Adipocyte (in vitro differentiated cells): ENCODE data around the gene NSG1.

Source experiments
- DNase-seq: peaks from one replicate; pipeline ENCODE4 v3.0.0-alpha.2; 2015; ENCODE audit warnings: low read depth
- H3K27me3 ChIP-seq: replicated peaks from 2 replicates; pipeline ENCODE4 v1.7.0; 2013; ENCODE audit warnings: mild to moderate bottlenecking, low read length, moderate library complexity; ENCODE audit not compliant: control insufficient read depth, insufficient read depth
- H3K36me3 ChIP-seq: 2 replicates; pipeline ENCODE4 v1.7.0; 2013; ENCODE audit warnings: low read length, mild to moderate bottlenecking, moderate library complexity; ENCODE audit not compliant: control insufficient read depth, insufficient read depth, severe bottlenecking
- H3K4me1 ChIP-seq: 2 replicates; pipeline ENCODE4 v1.7.0; 2013; ENCODE audit warnings: mild to moderate bottlenecking, low read length, moderate library complexity; ENCODE audit not compliant: control insufficient read depth, insufficient read depth
- H3K4me3 ChIP-seq: 2 replicates; pipeline ENCODE4 v1.7.0; 2013; ENCODE audit warnings: mild to moderate bottlenecking, low read length, moderate library complexity
- H3K9ac ChIP-seq: 2 replicates; pipeline ENCODE4 v1.7.0; 2013; ENCODE audit warnings: mild to moderate bottlenecking, low read length, moderate library complexity
- H3K9me3 ChIP-seq: 2 replicates; pipeline ENCODE4 v1.7.0; 2013; ENCODE audit warnings: mild to moderate bottlenecking, low read length, moderate library complexity; ENCODE audit not compliant: control insufficient read depth

NSG1 gene

GRCh38 chr4:4402966-4403365, 16.1 kb downstream of the NSG1 start:
- Histone ChIP-seq H3K4me1 (peaks cover 3% of the 10 kb centered on the region), H3K36me3 (no peaks in the 10 kb centered on the region), H3K9me3 (peaks cover 16% of the 10 kb centered on the region), H3K4me3 (no peak overlapping the region), H3K27me3 (peaks cover 81% of the 10 kb centered on the region), H3K9ac (no peak overlapping the region)
- no peak for DNase-seq

- no peak overlapping the region for H3K9ac ChIP-seq
- H3K27me3 ChIP-seq = peaks cover 70% of the 10 kb centered on the region
- H3K4me1 ChIP-seq = peaks cover 3% of the 10 kb centered on the region
- H3K9me3 ChIP-seq = peaks cover 2% of the 10 kb centered on the region
- H3K36me3 ChIP-seq = no peaks in the 10 kb centered on the region
- no peak for DNase-seq
- no peak overlapping the region for H3K4me3 ChIP-seq
Observed at GRCh38 chr4:4405358-4405962, 18.6 kb downstream of the NSG1 start.

GRCh38 chr4:4406455-4407298, 19.8 kb downstream of the NSG1 start:
- Histone ChIP-seq H3K9ac (no peak overlapping the region), H3K9me3 (no peaks in the 10 kb centered on the region), H3K27me3 (peaks cover 58% of the 10 kb centered on the region), H3K4me1 (peaks cover 3% of the 10 kb centered on the region), H3K4me3 (no peak overlapping the region), H3K36me3 (no peaks in the 10 kb centered on the region)
- no peak for DNase-seq

GRCh38 chr4:4407299-4408131, 20.6 kb downstream of the NSG1 start:
- Histone ChIP-seq H3K4me1 (peaks cover 3% of the 10 kb centered on the region), H3K9ac (no peak overlapping the region), H3K36me3 (no peaks in the 10 kb centered on the region), H3K9me3 (no peaks in the 10 kb centered on the region), H3K27me3 (peaks cover 57% of the 10 kb centered on the region), H3K4me3 (no peak overlapping the region)
- DNase-seq = no peak

- no peaks in the 10 kb centered on the region for H3K4me1 ChIP-seq
- no peak overlapping the region for H3K4me3 ChIP-seq
- H3K36me3 ChIP-seq = no peaks in the 10 kb centered on the region
- no peak for DNase-seq
- peaks cover 51% of the 10 kb centered on the region for H3K27me3 ChIP-seq
- no peaks in the 10 kb centered on the region for H3K9me3 ChIP-seq
- H3K9ac ChIP-seq = no peak overlapping the region
Observed at GRCh38 chr4:4408132-4408523, 21.2 kb downstream of the NSG1 start.

- Histone ChIP-seq H3K4me1 (no peaks in the 10 kb centered on the region), H3K27me3 (peaks cover 44% of the 10 kb centered on the region), H3K36me3 (no peaks in the 10 kb centered on the region), H3K9ac (no peak overlapping the region), H3K4me3 (no peak overlapping the region), H3K9me3 (no peaks in the 10 kb centered on the region)
- no peak for DNase-seq
Observed at GRCh38 chr4:4408576-4409335, 21.9 kb downstream of the NSG1 start.

- Histone ChIP-seq H3K36me3 (no peaks in the 10 kb centered on the region), H3K27me3 (peaks cover 36% of the 10 kb centered on the region), H3K9me3 (no peaks in the 10 kb centered on the region), H3K9ac (no peak overlapping the region), H3K4me3 (no peak overlapping the region), H3K4me1 (no peaks in the 10 kb centered on the region)
- no peak for DNase-seq
Observed at GRCh38 chr4:4409416-4410115, 22.7 kb downstream of the NSG1 start.

- Histone ChIP-seq H3K9ac (no peak overlapping the region), H3K4me3 (no peak overlapping the region), H3K36me3 (no peaks in the 10 kb centered on the region), H3K4me1 (no peaks in the 10 kb centered on the region), H3K9me3 (no peaks in the 10 kb centered on the region), H3K27me3 (peaks cover 29% of the 10 kb centered on the region)
- DNase-seq = no peak
Observed at GRCh38 chr4:4410271-4410670, 23.4 kb downstream of the NSG1 start.

- H3K36me3 ChIP-seq = peaks cover 6% of the 10 kb centered on the region
- H3K9ac ChIP-seq = no peak overlapping the region
- no peaks in the 10 kb centered on the region for H3K4me1 ChIP-seq
- no peak overlapping the region for H3K4me3 ChIP-seq
- H3K27me3 ChIP-seq = peaks cover 19% of the 10 kb centered on the region
- no peaks in the 10 kb centered on the region for H3K9me3 ChIP-seq
- DNase-seq = no peak
Observed at GRCh38 chr4:4411906-4412305, 25.0 kb downstream of the NSG1 start.

- H3K36me3 ChIP-seq = peaks cover 8% of the 10 kb centered on the region
- H3K4me1 ChIP-seq = no peaks in the 10 kb centered on the region
- no peak for DNase-seq
- H3K4me3 ChIP-seq = no peak overlapping the region
- no peak overlapping the region for H3K9ac ChIP-seq
- H3K9me3 ChIP-seq = no peaks in the 10 kb centered on the region
- peaks cover 11% of the 10 kb centered on the region for H3K27me3 ChIP-seq
Observed at GRCh38 chr4:4412641-4413372, 25.9 kb downstream of the NSG1 start.
